HepG2 (cell line): ENCODE measurements around the gene CD177. TPM values are rescaled to one million over a fixed set of nuclear protein-coding genes. Genes with fewer than 3 reads are reported as not detected.
A peak's percentile ranks its signal among the peaks of the same experiment; 100 is the strongest.
"Not testable (repeated sequence)": the region's sequence is repeated elsewhere in the genome, so short reads cannot be mapped to it uniquely, and the experiment has no call there.

Experiments used
- ATAC-seq: fragments of 200-7000 bp; cut with Tn5 transposase; 3 replicates; pipeline ENCODE4 v1.9.1; 2020; ENCODE audit warnings: mild to moderate bottlenecking, moderate library complexity
- BruUV-seq: library from RNA; stranded (reverse); fragments of 400-500 nt; replicated peaks from 2 replicates; lab custom pipeline; 2021; lab: Mats Ljungman, UMichigan
- CTCF ChIA-PET: fragments of 300-600 bp; formaldehyde crosslinking; extraction: SDS; loops from one replicate; lab custom pipeline; 2021; ENCODE audit warnings: low total read pairs, inconsistent platforms, low intra/inter-chr PET ratio; lab: Yijun Ruan, JAX
- POLR2A ChIA-PET: fragments of 350-600 bp; sonication (Branson Sonifier 250); formaldehyde crosslinking; loops from one replicate; lab custom pipeline; 2020; ENCODE audit warnings: antibody characterized with exemption, inconsistent platforms; lab: Yijun Ruan, JAX
- DNase-seq: peaks from one replicate; pipeline ENCODE4 v3.0.0-alpha.2; 2015; ENCODE audit warnings: low spot score
- FAIRE-seq: peaks from 3 replicates; lab custom pipeline; 2011; peaks lifted over from hg19 to GRCh38; lab: Jason Lieb, UNC
- H2AFZ ChIP-seq: one replicate; pipeline ENCODE4 v1.6.1; 2011; ENCODE audit warnings: low read length, inconsistent platforms
- H3K27ac ChIP-seq: fragments of 300-600 bp; 3 replicates; pipeline ENCODE4 v1.8.0; 2011; ENCODE audit warnings: mixed run types, mild to moderate bottlenecking, mixed read lengths, low read length, inconsistent platforms; ENCODE audit not compliant: insufficient read depth; ENCODE audit errors: extremely low read length
- H3K27me3 ChIP-seq, 2 experiments: fragments of 200-600 bp in 1 of 2; 2 replicates in 1 of 2; 3 replicates in 1 of 2; pipeline versions ENCODE4 v1.6.0 to v1.8.0; 2011; ENCODE audit warnings: low read length in 2 of 2, mild to moderate bottlenecking in 2 of 2, moderate library complexity in 2 of 2, inconsistent platforms in 1 of 2; ENCODE audit not compliant: insufficient read depth in 2 of 2, control insufficient read depth in 1 of 2
- H3K36me3 ChIP-seq, 2 experiments: fragments of 200-600 bp in 1 of 2; replicated peaks in 1 of 2; 2 replicates in 1 of 2; 3 replicates in 1 of 2; pipeline versions ENCODE4 v1.5.1 to v1.8.0; 2011; ENCODE audit warnings: low read length in 2 of 2, inconsistent platforms in 1 of 2; ENCODE audit not compliant: insufficient read depth in 2 of 2, control insufficient read depth in 1 of 2
- H3K4me1 ChIP-seq: 2 replicates; pipeline ENCODE4 v1.5.1; 2012; ENCODE audit warnings: low read length, inconsistent platforms; ENCODE audit not compliant: insufficient read depth
- H3K4me2 ChIP-seq: 2 replicates; pipeline ENCODE4 v1.6.0; 2011; ENCODE audit warnings: low read depth, low read length, inconsistent platforms
- H3K4me3 ChIP-seq, 3 experiments: fragments of 200-600 bp in 1 of 3; sonication (generic), shearing (Covaris generic) in 1 of 3; replicated peaks in 1 of 3; 2 replicates each; pipeline ENCODE4 v1.5.1; 2011 to 2016; ENCODE audit warnings: low read length in 3 of 3, inconsistent platforms in 2 of 3, low read depth in 2 of 3, mild to moderate bottlenecking in 2 of 3, control low read depth in 1 of 3, mixed read lengths in 1 of 3; ENCODE audit not compliant: insufficient read depth in 1 of 3
- H3K79me2 ChIP-seq: one replicate; pipeline ENCODE4 v1.6.1; 2011; ENCODE audit warnings: low read length, inconsistent platforms; ENCODE audit not compliant: insufficient read depth
- H3K9ac ChIP-seq: 2 replicates; pipeline ENCODE4 v1.6.0; 2011; ENCODE audit warnings: mild to moderate bottlenecking, low read depth, low read length, inconsistent platforms; ENCODE audit not compliant: insufficient read depth
- H3K9me3 ChIP-seq: 2 replicates; pipeline ENCODE4 v1.5.1; 2012; ENCODE audit warnings: mild to moderate bottlenecking, low read length
- H4K20me1 ChIP-seq: 2 replicates; pipeline ENCODE4 v1.6.0; 2011; ENCODE audit warnings: inconsistent platforms, mild to moderate bottlenecking, low read length, moderate library complexity; ENCODE audit not compliant: insufficient read depth
- HNF4A ChIP-seq: sonication (generic); formaldehyde crosslinking; IDR thresholded peaks from 2 replicates; pipeline ENCODE4 v1.4.0; 2020; ENCODE audit warnings: missing genetic modification reagents
- WGBS: methylation state at CpG from one replicate; pipeline ENCODE4 v1.1.6; 2017; ENCODE audit warnings: low lambda C conversion rate; 5-methylcytosine and 5-hydroxymethylcytosine counted together
- in situ Hi-C: cut with HindIII; loops from 2 replicates; pipeline ENCODE4 v1.10.0; 2017; ENCODE audit warnings: low pct_unique_long_range_greater_than_20kb; ENCODE audit not compliant: extremely low pct_ligation_motif_present
- intact Hi-C: fragments of 100-400 bp; cut with micrococcal nuclease; formaldehyde crosslinking; loops from one replicate; pipeline ENCODE4 v1.10.0; 2022; ENCODE audit not compliant: unreplicated experiment
- polyA plus RNA-seq, 8 experiments: library from polyadenylated mRNA; depleted of rRNA in 3 of 8; stranded (reverse) in 7 of 8; unstranded in 1 of 8; fragments of >200 nt; fragmentation: Illumina TruSeq in 4 of 8; extraction: Trizol in 4 of 8; gene quantifications; 2 replicates each; pipeline versions ENCODE4 v1.2.1 to v1.2.3, GENCODE V29; 2011 to 2016; ENCODE audit warnings: low read depth in 4 of 8, missing spikeins in 1 of 8, mixed read lengths in 1 of 8; ENCODE audit not compliant: insufficient read depth in 1 of 8
- total RNA-seq, 5 experiments: library from RNA; depleted of rRNA; stranded (reverse); fragments of >200 nt; fragmentation: Illumina TruSeq; extraction: Trizol; gene quantifications; 2 replicates each; pipeline ENCODE4 v1.2.3, GENCODE V29; 2016; ENCODE audit warnings: low read depth in 1 of 5
- TF ChIP-seq, protein P1 (sequence below): sonication (generic); formaldehyde crosslinking; IDR thresholded peaks from 2 replicates; pipeline ENCODE4 v1.5.0; 2020; ENCODE audit warnings: mild to moderate bottlenecking, low read depth, missing genetic modification reagents, borderline replicate concordance

The CD177 gene
- total and polyA plus RNA-seq, 2 of the 13 experiments (the other 11 are each of a cell fraction or from before 2014, with no cell fraction given) = not detected

DNA sequence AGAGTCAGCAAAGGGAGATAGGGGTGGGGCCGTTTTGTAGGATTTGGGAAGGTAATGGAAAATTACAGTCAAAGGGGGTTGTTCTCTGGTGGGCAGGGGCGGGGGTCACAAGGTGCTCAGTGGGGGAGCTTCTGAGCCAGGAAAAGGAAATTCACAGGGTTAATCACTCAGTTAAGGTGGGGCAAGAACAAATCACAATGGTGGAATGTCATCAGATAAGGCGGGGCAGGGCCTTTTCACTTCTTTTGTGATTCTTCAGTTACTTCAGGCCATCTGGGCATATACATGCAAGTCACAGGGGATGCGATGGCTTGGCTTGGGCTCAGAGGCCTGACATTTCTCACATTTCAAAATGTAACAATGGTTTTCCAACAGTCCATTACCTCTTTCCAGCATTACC lies 24.4 kb upstream of the CD177 start:
- H3K36me3 ChIP-seq, in situ Hi-C loops, DNase-seq, H4K20me1 ChIP-seq, H3K4me1 ChIP-seq, FAIRE-seq, ATAC-seq, H3K4me3 ChIP-seq, H3K4me2 ChIP-seq, H3K79me2 ChIP-seq, CTCF ChIA-PET, H3K9ac ChIP-seq, H3K27ac ChIP-seq, POLR2A ChIA-PET, H2AFZ ChIP-seq, H3K9me3 ChIP-seq, intact Hi-C loops, BruUV-seq: not testable (repeated sequence)
- WGBS = 28% methylated on average over 4 of the region's 4 CpGs
- H3K27me3 ChIP-seq = peaks cover 4 to 20% of the 10 kb centered on the region in 2 experiments; a peak in 2 of 5 replicates

DNA sequence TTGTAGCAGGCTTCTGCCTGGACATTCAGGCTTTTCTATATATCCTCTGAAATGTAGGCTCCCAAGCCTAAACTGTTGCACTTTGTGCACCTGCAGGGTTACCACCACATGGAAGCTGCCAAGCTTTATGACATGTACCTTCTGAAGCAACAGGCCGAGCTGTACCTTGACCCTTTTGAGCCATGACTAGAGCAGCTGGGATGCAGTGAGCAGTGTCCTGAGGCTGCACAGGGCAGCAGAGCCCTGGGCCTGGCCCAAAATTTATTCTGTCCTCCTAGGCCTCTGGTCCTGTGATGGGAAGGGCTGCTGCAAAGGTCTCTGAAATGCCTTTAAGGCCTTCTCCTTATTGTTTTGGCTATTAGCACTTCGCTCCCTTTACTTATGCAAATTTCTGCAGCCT lies 23.5 kb upstream of the CD177 start:
- no peaks in the 10 kb centered on the region for H4K20me1 ChIP-seq
- no peaks in the 10 kb centered on the region for H3K36me3 ChIP-seq
- BruUV-seq = no TSS peak
- ChIA-PET POLR2A (no interaction called here), CTCF (no interaction called here)
- ATAC-seq (peak; percentile 46; the same call in 1 of the 3 replicates), DNase-seq (no peak), FAIRE-seq (no peak)
- H3K27ac ChIP-seq = no peak overlapping the region
- intact Hi-C loops (no loop called here), in situ Hi-C loops (no loop called here)
- no peaks in the 10 kb centered on the region for H3K4me1 ChIP-seq
- peak; percentile 38 for TF ChIP-seq HNF4A
- TF ChIP-seq, protein P1, sequence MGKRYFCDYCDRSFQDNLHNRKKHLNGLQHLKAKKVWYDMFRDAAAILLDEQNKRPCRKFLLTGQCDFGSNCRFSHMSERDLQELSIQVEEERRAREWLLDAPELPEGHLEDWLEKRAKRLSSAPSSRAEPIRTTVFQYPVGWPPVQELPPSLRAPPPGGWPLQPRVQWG = no peak
- H3K27me3 ChIP-seq = peaks cover 4 to 20% of the 10 kb centered on the region in 2 experiments; a peak in 2 of 5 replicates
- no peaks in the 10 kb centered on the region for H3K9me3 ChIP-seq
- no peak overlapping the region for H3K9ac ChIP-seq
- H3K4me3 ChIP-seq = no peak overlapping the region
- 28% methylated on average over 2 of the region's 2 CpGs for WGBS
- no peak overlapping the region for H3K4me2 ChIP-seq
- H3K79me2 ChIP-seq = no peaks in the 10 kb centered on the region
- H2AFZ ChIP-seq = no peak overlapping the region
